ENCODE results near the gene GALNT18.
A peak's percentile ranks its signal among the peaks of the same experiment; 100 is the strongest.

GALNT18 gene

GRCh38 chr11:11621573-11622339 is at the start of gene GALNT18:
GALNT18 (minus strand) TSS chr11:11622005.
- DNase-seq = peak; percentile 85

- no peak for DNase-seq
Measured at GRCh38 chr11:11670574-11670973, 48.8 kb upstream of the GALNT18 start.

DNA sequence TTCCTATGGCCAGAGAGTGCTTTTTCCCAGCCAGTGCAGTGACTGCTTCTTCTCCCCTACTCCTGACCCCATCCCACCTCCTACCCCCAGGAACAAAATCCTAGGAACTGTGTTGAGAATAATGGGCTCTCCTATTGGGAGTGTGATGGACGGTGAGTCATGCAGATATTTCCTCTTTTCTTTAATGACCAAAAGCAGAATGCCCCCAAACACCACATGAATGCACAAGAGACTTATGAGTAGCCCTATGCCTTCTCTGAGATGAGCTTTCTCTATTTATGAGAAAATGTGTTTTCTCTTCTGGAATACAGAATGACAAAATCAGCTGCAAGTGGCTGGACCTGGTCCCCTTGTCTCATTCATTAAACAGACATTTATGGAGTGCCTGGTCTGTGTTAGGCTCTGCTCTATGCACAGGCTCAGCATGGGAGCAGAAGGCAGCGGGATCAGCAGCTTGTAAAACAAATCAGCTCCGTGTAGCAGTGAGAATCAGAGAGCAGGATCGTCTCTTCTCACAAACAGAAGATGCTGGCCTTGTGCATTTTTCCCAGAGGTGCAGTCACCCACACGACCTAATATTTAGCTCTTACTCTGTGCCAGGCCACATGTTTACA is 47.5 kb upstream of the GALNT18 start:
- DNase-seq = no peak

GRCh38 chr11:11668781-11669180 is 47.0 kb upstream of the GALNT18 start:
- no peak for DNase-seq

DNA sequence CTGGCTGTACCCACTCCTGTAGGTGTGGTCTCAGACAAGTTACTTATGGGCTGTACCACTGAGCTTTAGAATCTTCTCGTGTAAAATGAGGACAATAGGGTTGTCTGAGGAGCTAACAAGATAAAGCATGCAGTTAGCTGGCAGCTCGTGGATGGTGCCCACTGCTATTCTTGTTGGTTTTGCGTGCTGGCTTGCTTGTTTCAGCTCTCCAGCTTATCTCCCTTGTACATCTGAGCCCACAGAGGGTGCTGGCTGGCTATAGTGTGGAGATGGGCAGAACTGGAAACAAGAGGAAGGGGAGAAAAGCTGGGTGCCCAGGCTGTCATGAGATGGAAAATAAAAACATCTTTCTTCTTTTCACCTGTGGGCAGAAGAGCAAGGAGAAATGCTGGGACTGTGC is 46.5 kb upstream of the GALNT18 start:
- no peak for DNase-seq

DNA sequence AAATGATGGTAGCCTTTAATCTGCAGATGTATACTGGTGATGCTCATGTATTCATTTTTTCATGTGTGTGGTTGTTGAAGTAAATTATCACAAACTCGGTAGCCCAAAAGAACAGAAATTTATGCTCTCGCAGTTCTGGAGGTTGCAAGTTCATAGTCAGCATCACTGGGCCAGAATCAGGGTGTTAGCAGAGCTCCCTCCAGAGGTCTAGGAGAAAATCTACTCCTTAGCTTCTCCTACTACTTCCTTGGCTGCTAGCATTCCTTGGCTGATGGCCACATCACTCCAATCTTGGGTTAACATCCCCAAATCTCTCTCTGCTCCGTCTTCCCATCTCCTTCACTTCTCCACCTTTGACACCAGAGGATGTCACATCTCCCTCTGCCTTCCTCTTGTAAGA is 45.3 kb upstream of the GALNT18 start:
- DNase-seq = no peak

GRCh38 chr11:11665407-11665806 is 43.6 kb upstream of the GALNT18 start:
- DNase-seq = no peak

GRCh38 chr11:11663907-11664306 is 42.1 kb upstream of the GALNT18 start:
- DNase-seq = no peak

DNA sequence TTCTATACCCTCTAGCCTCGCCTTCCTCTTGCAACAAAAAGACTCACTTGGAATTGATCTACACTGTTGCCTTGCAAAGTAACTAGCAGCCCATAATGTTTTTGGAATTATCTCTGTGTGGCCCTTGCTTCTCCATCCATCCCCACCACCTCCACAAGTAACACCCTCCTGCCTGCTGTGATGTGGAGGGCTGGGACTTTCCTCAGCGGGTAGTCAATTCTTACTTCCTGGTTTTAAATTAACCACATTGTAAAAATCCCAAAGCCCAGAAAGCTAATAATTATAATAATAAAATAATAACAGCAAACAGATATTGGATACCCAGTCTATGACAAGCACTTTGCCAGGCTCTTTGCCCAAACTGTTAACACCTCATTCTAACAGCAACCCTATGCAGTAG is 40.8 kb upstream of the GALNT18 start:
- no peak for DNase-seq

- no peak for DNase-seq
Measured at GRCh38 chr11:11661326-11662040, 39.7 kb upstream of the GALNT18 start.

DNA sequence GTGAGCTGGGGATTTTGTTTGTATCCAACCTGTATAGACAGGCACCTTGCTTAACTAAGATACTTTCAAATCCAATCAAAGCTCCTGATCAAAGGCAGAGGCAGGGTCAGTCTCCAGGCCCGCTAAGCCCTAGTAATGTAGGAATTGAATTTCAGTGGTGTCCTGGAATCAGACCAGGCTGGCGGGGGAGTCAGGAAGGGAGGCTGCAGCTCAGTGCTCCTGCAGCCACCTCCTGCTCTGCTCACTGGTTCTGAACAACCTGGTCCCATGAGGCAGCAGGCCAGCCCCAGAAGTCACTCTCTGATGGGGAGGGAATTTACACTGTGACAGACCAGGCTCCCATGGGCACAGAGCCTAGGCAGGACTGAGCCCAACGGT is 38.5 kb upstream of the GALNT18 start:
- DNase-seq = no peak

DNA sequence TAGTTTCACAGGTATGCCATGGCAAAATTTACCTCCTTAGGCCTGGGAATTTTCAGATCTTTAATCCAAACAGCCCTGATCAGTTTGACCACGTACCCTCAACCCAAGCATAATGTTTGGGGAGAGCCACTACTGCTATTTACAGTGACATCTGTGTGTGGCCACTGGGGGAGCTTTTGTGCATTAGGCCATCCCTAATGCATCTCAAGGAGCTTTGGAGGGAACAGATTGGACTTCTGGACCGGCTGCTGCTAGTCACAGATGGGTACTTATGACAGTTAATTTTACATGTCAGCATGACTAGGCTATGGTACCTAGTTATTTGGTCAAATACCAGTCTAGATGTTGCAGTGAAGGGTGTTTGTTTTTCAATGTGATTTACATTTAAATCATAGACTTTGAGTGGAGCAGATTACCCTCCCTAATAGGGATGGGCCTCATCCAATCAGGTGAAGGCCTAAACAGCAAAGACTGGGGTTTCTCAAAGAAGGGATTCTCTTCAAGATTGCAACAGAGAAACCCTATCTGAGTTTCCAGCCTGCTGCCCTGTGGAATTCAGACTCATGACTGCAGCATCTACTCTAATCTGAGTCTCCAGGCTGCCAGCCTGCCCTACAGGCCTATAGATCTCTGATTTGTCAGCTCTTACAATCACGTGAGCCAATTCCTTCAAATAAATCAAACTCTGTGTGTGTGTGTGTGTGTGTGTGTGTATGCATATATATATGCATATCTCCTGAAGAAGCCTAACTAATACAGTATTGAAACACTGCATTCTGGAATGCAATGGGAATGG is 38.0 kb upstream of the GALNT18 start:
- no peak for DNase-seq

GRCh38 chr11:11657218-11657955 is 35.6 kb upstream of the GALNT18 start:
- no peak for DNase-seq

DNA sequence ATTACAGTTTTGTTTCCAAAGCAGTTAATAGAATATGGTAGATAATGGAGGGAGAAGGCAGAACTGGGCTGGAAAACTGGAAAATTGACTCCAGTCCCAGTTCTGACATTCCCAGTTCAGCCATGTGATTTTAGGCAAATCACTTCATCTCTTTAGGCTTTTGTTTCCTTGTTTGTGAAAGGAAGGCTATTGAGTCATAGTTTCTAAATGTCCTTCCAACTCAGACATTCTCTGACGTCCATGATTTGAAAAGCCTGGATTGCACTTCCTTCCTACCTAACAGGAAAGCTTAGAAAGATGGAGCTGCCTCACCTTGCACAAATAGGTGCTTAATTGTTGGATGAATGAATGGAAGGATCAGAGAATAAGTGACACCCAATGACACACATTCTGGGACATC is 19.8 kb upstream of the GALNT18 start:
- DNase-seq = no peak

DNA sequence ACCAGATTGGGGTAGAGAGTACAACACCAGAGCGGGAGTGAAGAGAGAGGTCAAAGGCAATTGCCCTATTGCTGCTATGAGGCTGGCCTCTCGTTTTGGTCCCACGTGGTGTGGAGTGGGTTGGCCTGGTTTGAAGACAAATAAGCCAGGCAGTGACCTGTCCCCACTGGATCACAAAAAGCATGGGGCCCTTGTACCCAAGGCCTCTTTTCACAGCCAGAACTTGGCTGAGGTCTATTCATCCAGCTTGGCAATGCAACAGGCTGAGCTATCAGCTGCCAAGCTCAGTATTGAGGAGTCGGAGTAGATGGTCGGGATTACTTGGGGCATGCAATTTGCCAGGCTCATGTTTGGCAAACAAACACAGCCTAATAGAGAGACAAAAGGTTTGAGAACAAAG is 19.2 kb upstream of the GALNT18 start:
- DNase-seq = no peak

DNA sequence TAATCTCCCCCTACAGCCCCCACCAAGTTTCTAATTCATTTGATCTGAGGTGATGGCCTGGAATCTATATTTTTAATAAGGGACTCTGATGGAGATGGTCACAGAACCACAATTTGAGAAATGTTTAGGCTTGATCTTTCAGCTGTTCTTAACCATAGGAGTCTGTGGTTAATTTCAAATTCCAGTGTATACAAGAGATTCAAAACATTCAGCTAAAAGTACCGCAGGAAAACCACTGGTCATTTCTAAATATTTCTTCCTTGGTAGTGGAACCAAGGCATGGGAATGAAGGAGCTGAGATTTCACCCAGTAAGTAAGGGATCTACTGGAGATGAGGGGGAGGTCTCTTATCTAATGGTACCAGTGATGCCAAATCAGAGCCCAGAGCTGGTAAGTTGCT is 18.3 kb upstream of the GALNT18 start:
- DNase-seq = no peak

DNA sequence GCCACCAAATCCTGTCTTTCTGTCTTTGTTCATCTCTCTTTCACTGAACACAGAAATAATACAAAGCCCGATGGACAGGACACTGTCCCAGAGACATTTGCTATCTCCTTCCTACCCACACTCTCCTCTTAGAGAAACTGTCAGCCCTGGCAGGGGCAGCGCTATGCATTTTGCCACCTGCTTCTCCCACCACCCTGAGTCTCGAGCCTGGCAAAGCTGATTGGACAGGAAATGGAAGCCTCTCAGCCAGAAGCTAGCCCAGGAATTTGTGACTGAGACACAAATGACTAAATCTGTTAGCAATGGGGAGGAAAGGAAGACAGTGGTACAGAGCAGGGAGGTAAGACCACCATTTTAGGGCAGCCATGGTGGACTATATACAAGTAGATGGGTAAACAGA is 14.9 kb upstream of the GALNT18 start:
- no peak for DNase-seq

DNA sequence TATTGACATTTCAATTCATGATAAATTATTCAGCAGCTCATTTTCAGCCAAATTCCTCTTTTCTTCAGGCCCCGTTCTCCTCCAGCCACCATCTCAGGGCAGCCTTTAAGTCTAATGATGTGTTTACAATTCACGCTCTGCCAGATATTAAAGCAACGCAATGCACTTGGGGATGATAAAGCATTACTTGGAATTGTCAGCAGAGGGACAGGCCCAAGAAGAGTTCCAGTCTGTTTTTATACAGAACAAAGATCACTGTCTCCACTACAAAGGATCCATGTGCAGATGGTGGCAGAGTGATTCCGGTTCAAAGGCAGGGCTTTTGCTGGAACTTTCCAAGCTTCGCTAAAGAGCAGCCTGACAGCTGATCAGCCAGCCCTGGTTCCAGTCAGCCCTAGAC is 13.6 kb upstream of the GALNT18 start:
- DNase-seq = no peak

GRCh38 chr11:11629368-11629767 is 7.6 kb upstream of the GALNT18 start:
- DNase-seq = no peak

GRCh38 chr11:11628651-11629050 is 6.8 kb upstream of the GALNT18 start:
- no peak for DNase-seq

DNA sequence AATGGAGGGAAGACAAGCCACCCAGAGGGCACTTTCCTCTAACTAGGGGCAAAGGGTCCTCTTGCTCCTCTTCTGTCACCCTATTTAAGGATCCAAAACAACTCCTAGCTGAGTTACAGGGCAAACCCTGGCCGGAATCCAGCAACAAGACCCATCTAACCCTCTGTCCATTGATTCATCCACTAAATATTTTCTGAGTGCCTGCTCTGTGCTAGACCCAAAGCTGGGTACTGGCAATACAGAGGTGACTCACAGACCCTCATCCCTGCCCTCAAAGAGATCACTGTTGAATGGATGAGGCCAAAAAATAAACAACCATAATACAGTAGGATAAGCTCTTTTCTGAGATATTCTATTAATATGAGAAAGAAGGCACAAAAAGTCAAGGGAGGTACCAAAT is 4.3 kb upstream of the GALNT18 start:
- DNase-seq = no peak

DNA sequence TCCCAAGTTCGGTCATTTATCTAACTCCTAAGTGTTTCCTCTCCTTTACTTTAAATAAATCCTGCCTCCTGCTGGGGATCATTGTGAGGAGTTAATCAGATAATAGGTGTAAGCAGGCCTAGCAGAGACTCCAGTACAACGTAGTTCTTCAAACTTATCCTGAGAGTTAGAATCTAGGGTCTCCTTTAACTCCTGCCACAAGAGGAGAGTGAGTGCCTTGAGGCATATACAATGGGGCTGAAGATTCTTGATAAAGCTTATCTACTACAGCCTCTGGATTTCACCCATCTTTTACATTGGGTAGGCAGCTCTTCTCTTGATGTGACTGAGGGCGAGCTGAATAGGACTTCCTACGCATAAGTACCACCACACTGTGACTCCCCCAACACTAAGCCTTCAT is 3.1 kb upstream of the GALNT18 start:
- no peak for DNase-seq

- no peak for DNase-seq
Measured at GRCh38 chr11:11624204-11624603, 2.4 kb upstream of the GALNT18 start.

All from stimulated activated CD8-positive, alpha-beta memory T cell treated with anti-CD3 and anti-CD28 coated beads, Interleukin-4, amount 100 ng/mL, for 48 hours (primary cell).